IPS DF 4.7 (cell line): ENCODE results near the gene PSMB2.

ENCODE experiments used
- DNase-seq: peaks from one replicate; pipeline ENCODE4 v3.0.0-alpha.2; 2013; ENCODE audit warnings: low spot score; ENCODE audit errors: extremely low read depth

Gene PSMB2

GRCh38 chr1:35644204-35644603 lies 2.9 kb upstream of the PSMB2 start:
- DNase-seq: no peak

GRCh38 chr1:35642471-35642955 lies 1.2 kb upstream of the PSMB2 start:
- no peak for DNase-seq

GRCh38 chr1:35640380-35641232 lies 720 bp downstream of the PSMB2 start:
- DNase-seq: no peak

- no peak for DNase-seq
Measured at GRCh38 chr1:35637401-35637809, 3.9 kb downstream of the PSMB2 start.

- no peak for DNase-seq
Measured at GRCh38 chr1:35633547-35633946, 7.8 kb downstream of the PSMB2 start.

- no peak for DNase-seq
Measured at GRCh38 chr1:35631396-35631795, 9.9 kb downstream of the PSMB2 start.

GRCh38 chr1:35629051-35629450 lies 12.3 kb downstream of the PSMB2 start:
- DNase-seq: no peak

GRCh38 chr1:35623832-35624231 lies 17.5 kb downstream of the PSMB2 start:
- DNase-seq: no peak

- no peak for DNase-seq
Measured at GRCh38 chr1:35622510-35623178, 18.7 kb downstream of the PSMB2 start.

GRCh38 chr1:35619237-35620121 lies 21.8 kb downstream of the PSMB2 start:
- no peak for DNase-seq

- no peak for DNase-seq
Measured at GRCh38 chr1:35615440-35615839, 25.9 kb downstream of the PSMB2 start.

GRCh38 chr1:35611655-35612054 lies 29.7 kb downstream of the PSMB2 start:
- DNase-seq: no peak

GRCh38 chr1:35605867-35606182 lies 35.5 kb downstream of the PSMB2 start:
- no peak for DNase-seq

- no peak for DNase-seq
Measured at GRCh38 chr1:35605071-35605866, 36.1 kb downstream of the PSMB2 start.

- DNase-seq: no peak
Measured at GRCh38 chr1:35603941-35604340, 37.4 kb downstream of the PSMB2 start.

- no peak for DNase-seq
Measured at GRCh38 chr1:35603468-35603867, 37.9 kb downstream of the PSMB2 start.

- DNase-seq: no peak
Measured at GRCh38 chr1:35600593-35600992, 40.7 kb downstream of the PSMB2 start.

GRCh38 chr1:35599411-35599810 lies 41.9 kb downstream of the PSMB2 start:
- no peak for DNase-seq

- no peak for DNase-seq
Measured at GRCh38 chr1:35598895-35599294, 42.4 kb downstream of the PSMB2 start.

- no peak for DNase-seq
Measured at GRCh38 chr1:35597870-35598269, 43.5 kb downstream of the PSMB2 start.

- no peak for DNase-seq
Measured at GRCh38 chr1:35595684-35596083, 45.6 kb downstream of the PSMB2 start.
